Measurements from ENCODE around the gene RICTOR.
A peak's percentile ranks its signal among the peaks of the same experiment; 100 is the strongest.

Gene RICTOR

GRCh38 chr5:39074017-39074814, at the start of gene RICTOR:
Gene RICTOR (minus strand): TSS chr5:39074399. CDS start chr5:39074377, 22 bp downstream.
- peak; percentile 71 for DNase-seq

GRCh38 chr5:39121922-39122321, 47.7 kb upstream of the RICTOR start:
- no peak for DNase-seq

GRCh38 chr5:39121315-39121714, 47.1 kb upstream of the RICTOR start:
- DNase-seq: no peak

GRCh38 chr5:39120052-39120420, 45.8 kb upstream of the RICTOR start:
- no peak for DNase-seq

- DNase-seq: no peak
Observed at GRCh38 chr5:39119404-39120051, 45.3 kb upstream of the RICTOR start.

- DNase-seq: no peak
Observed at GRCh38 chr5:39118638-39119037, 44.4 kb upstream of the RICTOR start.

- DNase-seq: no peak
Observed at GRCh38 chr5:39117401-39117800, 43.2 kb upstream of the RICTOR start.

GRCh38 chr5:39116344-39117170, 42.4 kb upstream of the RICTOR start:
- no peak for DNase-seq

GRCh38 chr5:39115644-39116343, 41.6 kb upstream of the RICTOR start:
- DNase-seq: no peak

- DNase-seq: no peak
Observed at GRCh38 chr5:39114155-39114554, 40.0 kb upstream of the RICTOR start.

- DNase-seq: no peak
Observed at GRCh38 chr5:39113354-39113953, 39.3 kb upstream of the RICTOR start.

- no peak for DNase-seq
Observed at GRCh38 chr5:39109606-39110005, 35.4 kb upstream of the RICTOR start.

GRCh38 chr5:39108987-39109386, 34.8 kb upstream of the RICTOR start:
- DNase-seq: no peak

GRCh38 chr5:39107350-39107749, 33.2 kb upstream of the RICTOR start:
- no peak for DNase-seq

GRCh38 chr5:39106322-39106721, 32.1 kb upstream of the RICTOR start:
- no peak for DNase-seq

GRCh38 chr5:39104221-39104620, 30.0 kb upstream of the RICTOR start:
- DNase-seq: no peak

GRCh38 chr5:39102684-39103155, 28.5 kb upstream of the RICTOR start:
- DNase-seq: no peak

- DNase-seq: peak; percentile 79
Observed at GRCh38 chr5:39100851-39101396, 26.7 kb upstream of the RICTOR start.

- DNase-seq: no peak
Observed at GRCh38 chr5:39100301-39100850, 26.2 kb upstream of the RICTOR start.

- no peak for DNase-seq
Observed at GRCh38 chr5:39099831-39100230, 25.6 kb upstream of the RICTOR start.

- no peak for DNase-seq
Observed at GRCh38 chr5:39093352-39093751, 19.2 kb upstream of the RICTOR start.

Measured in amniotic stem cell (primary cell).